Ovary (tissue), 9 donors: ENCODE results near the gene HOXC9. TPM values are rescaled to one million over a fixed set of nuclear protein-coding genes. Genes with fewer than 3 reads are reported as not detected.
A peak's percentile ranks its signal among the peaks of the same experiment; 100 is the strongest.

Experiments used
- DNase-seq, 5 donors: peaks; one replicate each; pipeline ENCODE4 v3.0.0-alpha.2; 2019 to 2020
- H3K27ac ChIP-seq, 2 donors: fragments of 200-600 bp; one replicate each; pipeline versions ENCODE4 v1.5.1 to v1.8.0; 2019 to 2022
- H3K27me3 ChIP-seq: fragments of 200-600 bp; one replicate; pipeline ENCODE4 v1.8.0; 2022
- H3K36me3 ChIP-seq: fragments of 200-600 bp; sonication (generic); one replicate; pipeline ENCODE4 v1.5.1; 2019
- H3K4me1 ChIP-seq: one replicate; pipeline ENCODE4 v1.8.1; 2013; ENCODE audit warnings: mild to moderate bottlenecking, moderate library complexity; ENCODE audit not compliant: insufficient read depth
- H3K4me3 ChIP-seq: fragments of 200-600 bp; sonication (generic); one replicate; pipeline ENCODE4 v1.5.1; 2017
- H3K9me3 ChIP-seq, 2 donors: fragments of 200-600 bp in 1 of 2; sonication (generic) in 1 of 2; one replicate each; pipeline versions ENCODE4 v1.5.1 to v1.8.1; 2013 to 2019; ENCODE audit warnings: mild to moderate bottlenecking in 1 of 2, moderate library complexity in 1 of 2
- EP300 ChIP-seq: sonication (generic); formaldehyde crosslinking; IDR thresholded peaks from one replicate; pipeline ENCODE4 v1.6.1; 2017; ENCODE audit warnings: antibody characterized with exemption
- POLR2A ChIP-seq: fragments of 450-650 bp; IDR thresholded peaks from one replicate; pipeline ENCODE4 v1.6.1; 2017; ENCODE audit warnings: antibody characterized with exemption, mild to moderate bottlenecking, moderate library complexity
- WGBS, 3 donors: extraction: QIAGEN DNeasy Blood & Tissue Kit in 1 of 3; methylation state at CpG; one replicate each; pipeline versions ENCODE4 v1.1.5 to v1.1.7; 2013 to 2017; 5-methylcytosine and 5-hydroxymethylcytosine counted together
- intact Hi-C, 4 donors: fragments of 100-400 bp; cut with DNase I; formaldehyde crosslinking; loops; one replicate each; pipeline versions ENCODE4 v1.11.0 to v1.15.1; 2022 to 2023
- polyA plus RNA-seq, 2 donors: library from polyadenylated mRNA; stranded (reverse); fragments of 200-250 nt in 1 of 2; fragments of 350-450 nt in 1 of 2; fragmentation: Illumina TruSeq in 1 of 2; extraction: RNeasy Lipid Tissue Mini Kit (QIAGEN cat#74804) in 1 of 2; gene quantifications; one replicate each; pipeline ENCODE4 v1.2.3, GENCODE V29; 2013 to 2014
- total RNA-seq, 7 donors: library from RNA; depleted of rRNA in 2 of 7; stranded (reverse); fragments of >200 nt in 2 of 7; fragmentation: NEBNext Ultra II Directional in 3 of 7; extraction: Animal tissue kit (Norgen Biotek cat#: 25700) in 3 of 7; gene quantifications; one replicate each; pipeline versions ENCODE4 v1.1.0 to v1.2.4, GENCODE V29; 2016 to 2023
- TF ChIP-seq, protein P1 (sequence below), 3 donors: fragments of 450-650 bp in 2 of 3; fragments of 200-600 bp in 1 of 3; IDR thresholded peaks; one replicate each; pipeline versions ENCODE4 v1.5.1 to v1.8.0; 2016 to 2022; ENCODE audit warnings: antibody characterized with exemption in 3 of 3, mild to moderate bottlenecking in 1 of 3
- donor health status: DM: no; HTN: no; CAD: no; lungs with moderate emphysema.
- donor health status: DM: no; HTN: no; CAD: no.
- donor health status: Bipolar disorder and iron deficiency.
- donor health status: DM: yes; HTN: yes; CAD: no.
- donor health status: DM: no; HTN: no; CAD: no.
- donor health status: DM: yes; HTN: yes; CAD: no.

The HOXC9 gene
- total and polyA plus RNA-seq, 9 donors: 0.26 to 15.0 (median 1.9) TPM; not detected in 1

DNA sequence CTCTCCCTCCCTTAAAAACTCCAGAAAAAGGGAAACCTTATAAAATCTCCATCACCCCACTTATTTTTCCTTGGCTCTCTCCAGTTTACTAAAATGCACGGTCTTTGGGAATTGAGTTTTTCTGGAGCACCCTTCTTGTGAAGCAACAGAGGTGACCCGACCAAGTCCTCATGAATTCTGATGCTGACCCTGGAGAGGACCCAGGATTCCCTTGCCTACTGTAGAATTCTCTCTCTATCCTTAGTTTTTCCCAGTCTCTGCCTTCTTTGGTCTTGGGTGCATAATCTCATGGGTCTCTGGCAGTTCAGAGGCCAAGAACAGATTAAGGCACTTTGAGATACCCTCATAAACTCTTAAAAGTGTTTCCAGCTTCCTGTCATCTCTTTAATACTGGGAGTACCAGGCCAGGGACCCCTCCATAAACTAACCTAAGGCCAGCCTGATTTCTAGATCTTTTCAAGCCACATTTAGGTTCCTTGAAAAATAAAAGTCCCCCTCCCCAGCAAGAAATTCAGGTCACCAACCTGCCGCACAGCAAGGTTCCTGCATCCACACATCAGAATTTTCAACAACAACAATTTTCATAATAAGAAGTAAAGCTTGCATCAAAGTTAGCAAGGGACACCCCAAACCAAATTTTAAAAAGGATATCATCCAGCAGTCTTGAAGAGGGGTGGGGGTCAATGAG lies 48.6 kb downstream of the HOXC9 start:
- no peaks in the 10 kb centered on the region for H3K36me3 ChIP-seq
- H3K4me1 ChIP-seq: peaks cover 7% of the 10 kb centered on the region
- DNase-seq: no peak
- intact Hi-C loops: no loop called here
- H3K9me3 ChIP-seq: no peaks in the 10 kb centered on the region
- TF ChIP-seq EP300: no peak
- no peak for TF ChIP-seq POLR2A
- TF ChIP-seq, protein P1, sequence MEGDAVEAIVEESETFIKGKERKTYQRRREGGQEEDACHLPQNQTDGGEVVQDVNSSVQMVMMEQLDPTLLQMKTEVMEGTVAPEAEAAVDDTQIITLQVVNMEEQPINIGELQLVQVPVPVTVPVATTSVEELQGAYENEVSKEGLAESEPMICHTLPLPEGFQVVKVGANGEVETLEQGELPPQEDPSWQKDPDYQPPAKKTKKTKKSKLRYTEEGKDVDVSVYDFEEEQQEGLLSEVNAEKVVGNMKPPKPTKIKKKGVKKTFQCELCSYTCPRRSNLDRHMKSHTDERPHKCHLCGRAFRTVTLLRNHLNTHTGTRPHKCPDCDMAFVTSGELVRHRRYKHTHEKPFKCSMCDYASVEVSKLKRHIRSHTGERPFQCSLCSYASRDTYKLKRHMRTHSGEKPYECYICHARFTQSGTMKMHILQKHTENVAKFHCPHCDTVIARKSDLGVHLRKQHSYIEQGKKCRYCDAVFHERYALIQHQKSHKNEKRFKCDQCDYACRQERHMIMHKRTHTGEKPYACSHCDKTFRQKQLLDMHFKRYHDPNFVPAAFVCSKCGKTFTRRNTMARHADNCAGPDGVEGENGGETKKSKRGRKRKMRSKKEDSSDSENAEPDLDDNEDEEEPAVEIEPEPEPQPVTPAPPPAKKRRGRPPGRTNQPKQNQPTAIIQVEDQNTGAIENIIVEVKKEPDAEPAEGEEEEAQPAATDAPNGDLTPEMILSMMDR (IDR thresholded peaks at IDR 0.05): no peak
- H3K27ac ChIP-seq: no peak overlapping the region
- no peaks in the 10 kb centered on the region for H3K27me3 ChIP-seq
- 92 to 96% (median 93%) methylated on average over 3 of the region's 3 CpGs for WGBS, 3 donors
- H3K4me3 ChIP-seq: no peak overlapping the region

DNA sequence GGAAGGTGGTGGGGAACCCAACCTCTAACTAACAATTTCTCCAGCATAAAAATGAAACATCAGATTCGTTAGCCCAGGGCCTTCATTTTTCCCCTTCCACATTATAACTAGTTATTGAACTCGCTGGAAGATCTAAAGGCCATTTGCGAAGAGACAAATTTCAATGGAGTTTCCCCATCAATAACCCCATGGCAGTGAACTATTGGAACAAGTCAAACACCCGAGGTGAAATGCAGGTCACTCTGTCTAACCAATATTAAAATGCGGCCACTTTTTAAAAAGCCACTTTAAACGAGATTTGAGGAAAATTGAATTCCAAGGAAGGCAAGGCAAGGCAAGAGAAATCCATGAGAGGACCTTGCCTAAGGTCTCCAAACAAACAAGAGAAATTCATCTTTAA lies 49.1 kb downstream of the HOXC9 start:
- WGBS, 3 donors: 88 to 92% (median 89%) methylated on average over 6 of the region's 6 CpGs
- no peaks in the 10 kb centered on the region for H3K27me3 ChIP-seq
- intact Hi-C loops: no loop called here

DNA sequence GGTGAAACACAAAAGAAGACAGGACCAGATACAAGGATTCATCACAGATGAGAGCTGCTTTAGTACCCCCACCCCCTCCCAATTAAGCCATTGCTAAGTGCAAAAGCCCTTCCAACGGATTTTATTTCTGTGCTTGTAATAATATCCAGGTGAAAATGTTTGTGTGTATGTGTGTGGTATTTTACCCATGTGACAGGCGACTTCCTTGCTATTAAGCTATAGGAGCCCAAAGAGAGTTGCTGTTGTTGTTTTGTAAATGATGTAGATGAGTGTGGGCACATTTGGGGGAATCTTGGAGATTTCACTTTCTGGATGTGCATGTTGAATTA lies 50.5 kb downstream of the HOXC9 start:
- Histone ChIP-seq H3K4me3 (no peak overlapping the region), H3K27me3 (no peaks in the 10 kb centered on the region), H3K36me3 (no peaks in the 10 kb centered on the region), H3K4me1 (peaks cover 7% of the 10 kb centered on the region), H3K27ac (no peak overlapping the region), H3K9me3 (no peaks in the 10 kb centered on the region)
- WGBS, 3 donors: 69 to 77% (median 75%) methylated on average over 2 of the region's 2 CpGs
- DNase-seq: no peak
- TF ChIP-seq, protein P1 (IDR thresholded peaks at IDR 0.05): no peak
- TF ChIP-seq POLR2A (no peak), EP300 (no peak)
- intact Hi-C loops: no loop called here

More for the DNA sequence above, 49.1 kb downstream of the HOXC9 start:
- TF ChIP-seq POLR2A (no peak), EP300 (no peak)
- TF ChIP-seq, protein P1 (IDR thresholded peaks at IDR 0.05): no peak
- Histone ChIP-seq H3K27ac (no peak overlapping the region), H3K36me3 (no peaks in the 10 kb centered on the region), H3K4me1 (peaks cover 7% of the 10 kb centered on the region), H3K9me3 (no peaks in the 10 kb centered on the region), H3K4me3 (no peak overlapping the region)
- DNase-seq: no peak

DNA sequence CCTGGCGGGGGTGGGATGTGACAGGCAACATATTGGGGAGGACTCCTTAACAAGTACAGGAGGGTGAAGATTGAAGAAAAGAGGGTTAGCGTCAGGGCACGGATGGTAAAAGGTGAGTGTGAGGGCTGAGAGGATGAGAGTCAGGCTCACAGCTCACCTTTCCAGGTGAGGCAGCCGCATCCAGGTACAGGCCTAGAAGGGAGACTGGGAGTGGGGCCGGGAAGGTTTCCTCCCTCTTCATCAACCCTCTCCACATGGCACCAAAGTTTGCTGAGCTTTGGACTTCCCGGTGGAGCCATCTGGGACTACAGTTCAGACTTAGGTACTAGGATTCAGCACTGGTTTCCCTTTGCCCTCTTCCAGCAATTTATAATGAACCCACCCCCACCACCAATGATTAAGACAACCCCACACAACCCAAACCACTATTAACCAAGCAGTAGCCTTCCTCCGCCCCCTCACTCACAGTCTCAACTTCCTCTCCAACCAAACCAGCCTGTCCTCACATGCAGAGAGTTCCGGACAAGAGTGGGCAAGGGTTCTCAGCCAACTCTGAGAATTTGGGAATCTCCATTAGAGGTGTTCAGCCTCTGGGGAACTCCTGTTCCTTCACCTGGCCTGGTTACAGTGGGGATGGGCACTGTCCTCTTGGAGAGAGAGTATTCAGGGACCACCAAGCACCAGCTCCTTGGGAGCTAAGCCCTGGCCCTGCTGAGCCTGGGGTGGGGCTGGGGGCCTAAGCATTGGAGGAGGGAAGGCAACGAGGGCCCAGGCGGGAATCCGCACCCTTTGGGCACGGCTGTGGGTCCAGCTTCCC lies 51.3 kb downstream of the HOXC9 start:
- H3K27me3 ChIP-seq: no peaks in the 10 kb centered on the region

More for the DNA sequence above, 51.3 kb downstream of the HOXC9 start:
- H3K9me3 ChIP-seq: no peaks in the 10 kb centered on the region
- DNase-seq: peak in 1 of 5 donors; percentile 31
- no peak for TF ChIP-seq POLR2A
- no peak for TF ChIP-seq EP300
- TF ChIP-seq, protein P1 (IDR thresholded peaks at IDR 0.05): no peak
- intact Hi-C loops: no loop called here
- WGBS, 3 donors: 83 to 86% (median 84%) methylated on average over 12 of the region's 12 CpGs
- no peaks in the 10 kb centered on the region for H3K36me3 ChIP-seq
- H3K27ac ChIP-seq: peak overlapping the region in 1 of 2 donors; percentile 19
- no peak overlapping the region for H3K4me3 ChIP-seq
- H3K4me1 ChIP-seq: peaks cover 7% of the 10 kb centered on the region
